Smooth muscle cell (in vitro differentiated cells): Measurements from ENCODE around the gene WDR19. TPM values are rescaled to one million over a fixed set of nuclear protein-coding genes. Genes with fewer than 3 reads are reported as not detected.

ENCODE experiments used
- DNase-seq: peaks from one replicate; lab custom pipeline; 2025; ENCODE audit not compliant: unreplicated experiment; lab: John Stamatoyannopoulos, UW
- H2AFZ ChIP-seq: fragments of 200-600 bp; sonication (generic); 2 replicates; pipeline ENCODE4 v1.6.0; 2016; ENCODE audit warnings: antibody characterized with exemption, low read depth, mild to moderate bottlenecking
- H3F3A ChIP-seq: fragments of 200-600 bp; sonication (generic); 2 replicates; pipeline ENCODE4 v1.6.0; 2017; ENCODE audit warnings: antibody characterized with exemption, low read depth
- H3K27ac ChIP-seq: fragments of 200-600 bp; sonication (generic); 2 replicates; pipeline ENCODE4 v1.5.1; 2016; ENCODE audit warnings: low read depth, mild to moderate bottlenecking
- H3K27me3 ChIP-seq: fragments of 200-600 bp; sonication (generic); 2 replicates; pipeline ENCODE4 v1.6.1; 2016; ENCODE audit warnings: low read depth, mild to moderate bottlenecking
- H3K36me3 ChIP-seq: fragments of 200-600 bp; sonication (generic); 2 replicates; pipeline ENCODE4 v1.5.1; 2016; ENCODE audit warnings: low read depth
- H3K4me1 ChIP-seq: fragments of 200-600 bp; sonication (generic); 2 replicates; pipeline ENCODE4 v1.5.1; 2016; ENCODE audit warnings: low read depth
- H3K4me2 ChIP-seq: fragments of 200-600 bp; sonication (generic); 2 replicates; pipeline ENCODE4 v1.6.0; 2016; ENCODE audit warnings: mild to moderate bottlenecking
- H3K4me3 ChIP-seq: fragments of 200-600 bp; sonication (generic); 2 replicates; pipeline ENCODE4 v1.5.1; 2016; ENCODE audit warnings: mild to moderate bottlenecking
- H3K79me2 ChIP-seq: fragments of 200-600 bp; sonication (generic); 2 replicates; pipeline ENCODE4 v1.6.0; 2016; ENCODE audit warnings: low read depth, mild to moderate bottlenecking
- H3K9ac ChIP-seq: fragments of 200-600 bp; sonication (generic); 2 replicates; pipeline ENCODE4 v1.6.0; 2016; ENCODE audit warnings: low read depth
- H3K9me3 ChIP-seq: fragments of 200-600 bp; sonication (generic); replicated peaks from 2 replicates; pipeline ENCODE4 v1.5.1; 2016; ENCODE audit warnings: low read depth
- H4K20me1 ChIP-seq: fragments of 200-600 bp; sonication (generic); 2 replicates; pipeline ENCODE4 v1.6.0; 2016; ENCODE audit warnings: low read depth
- WGBS: methylation state at CpG from one replicate; pipeline ENCODE4 v1.1.7; 2016; ENCODE audit warnings: low lambda C conversion rate; 5-methylcytosine and 5-hydroxymethylcytosine counted together
- polyA plus RNA-seq: library from polyadenylated mRNA; unstranded; fragments of >200 nt; fragmentation: Nextera tagmentation; extraction: Ambion mirVana; gene quantifications from 2 replicates; pipeline ENCODE4 v1.2.1, GENCODE V29; 2016
- total RNA-seq: library from RNA; depleted of rRNA; stranded (reverse); fragments of >200 nt; gene quantifications from 2 replicates; pipeline ENCODE4 v1.2.3, GENCODE V29; 2014
- TF ChIP-seq, protein P1 (sequence below): fragments of 200-600 bp; sonication (generic); IDR thresholded peaks from 2 replicates; pipeline ENCODE4 v1.5.1; 2017; ENCODE audit warnings: borderline replicate concordance, mild to moderate bottlenecking, antibody characterized with exemption; ENCODE audit not compliant: insufficient read depth, poor library complexity, severe bottlenecking

WDR19 gene
- total and polyA plus RNA-seq, 2 experiments from 2014 or later: 14.0 to 33.5 TPM

- DNase-seq: no peak
- Histone ChIP-seq H3K4me3 (no peak overlapping the region), H2AFZ (no peak overlapping the region), H3K27me3 (no peaks in the 10 kb centered on the region), H3K27ac (no peak overlapping the region), H3K9ac (no peak overlapping the region), H4K20me1 (no peaks in the 10 kb centered on the region), H3K79me2 (no peaks in the 10 kb centered on the region), H3K4me1 (no peaks in the 10 kb centered on the region), H3K36me3 (no peaks in the 10 kb centered on the region), H3K9me3 (no peaks in the 10 kb centered on the region), H3K4me2 (no peak overlapping the region), H3F3A (no peaks in the 10 kb centered on the region)
- TF ChIP-seq, protein P1, sequence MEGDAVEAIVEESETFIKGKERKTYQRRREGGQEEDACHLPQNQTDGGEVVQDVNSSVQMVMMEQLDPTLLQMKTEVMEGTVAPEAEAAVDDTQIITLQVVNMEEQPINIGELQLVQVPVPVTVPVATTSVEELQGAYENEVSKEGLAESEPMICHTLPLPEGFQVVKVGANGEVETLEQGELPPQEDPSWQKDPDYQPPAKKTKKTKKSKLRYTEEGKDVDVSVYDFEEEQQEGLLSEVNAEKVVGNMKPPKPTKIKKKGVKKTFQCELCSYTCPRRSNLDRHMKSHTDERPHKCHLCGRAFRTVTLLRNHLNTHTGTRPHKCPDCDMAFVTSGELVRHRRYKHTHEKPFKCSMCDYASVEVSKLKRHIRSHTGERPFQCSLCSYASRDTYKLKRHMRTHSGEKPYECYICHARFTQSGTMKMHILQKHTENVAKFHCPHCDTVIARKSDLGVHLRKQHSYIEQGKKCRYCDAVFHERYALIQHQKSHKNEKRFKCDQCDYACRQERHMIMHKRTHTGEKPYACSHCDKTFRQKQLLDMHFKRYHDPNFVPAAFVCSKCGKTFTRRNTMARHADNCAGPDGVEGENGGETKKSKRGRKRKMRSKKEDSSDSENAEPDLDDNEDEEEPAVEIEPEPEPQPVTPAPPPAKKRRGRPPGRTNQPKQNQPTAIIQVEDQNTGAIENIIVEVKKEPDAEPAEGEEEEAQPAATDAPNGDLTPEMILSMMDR: no peak
- 95% methylated on average over 4 of the region's 4 CpGs for WGBS
These were observed 46.0 kb downstream of the WDR19 start for GRCh38 chr4:39228377-39228776.

DNA sequence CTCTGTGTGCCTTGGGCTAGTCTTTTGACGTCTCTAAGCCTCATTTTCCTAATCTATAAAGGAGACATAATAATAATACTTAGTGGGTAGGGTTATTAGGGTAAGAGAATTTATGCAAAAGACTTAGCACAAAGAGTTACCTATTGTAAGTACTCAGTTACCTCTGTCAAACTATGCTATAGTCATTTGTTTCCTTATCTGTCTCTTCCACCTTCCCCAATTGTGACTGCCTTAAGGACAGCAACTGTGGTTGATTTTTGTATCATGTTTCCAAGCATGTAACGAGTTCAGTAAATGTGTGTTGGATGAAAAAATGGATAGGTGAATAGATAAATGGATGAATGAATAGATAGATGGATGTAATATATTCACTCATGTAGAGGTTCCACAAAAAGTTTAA lies 48.1 kb downstream of the WDR19 start:
- Histone ChIP-seq H3K4me2 (no peak overlapping the region), H3K36me3 (no peaks in the 10 kb centered on the region), H3K9me3 (no peaks in the 10 kb centered on the region), H3F3A (no peaks in the 10 kb centered on the region), H3K4me1 (no peaks in the 10 kb centered on the region), H4K20me1 (no peaks in the 10 kb centered on the region), H3K27me3 (no peaks in the 10 kb centered on the region), H3K27ac (no peak overlapping the region), H3K79me2 (no peaks in the 10 kb centered on the region), H3K9ac (no peak overlapping the region), H2AFZ (no peak overlapping the region), H3K4me3 (no peak overlapping the region)
- TF ChIP-seq, protein P1: no peak
- DNase-seq: no peak
- 93% methylated on average over 2 of the region's 2 CpGs for WGBS

GRCh38 chr4:39231660-39232059 lies 49.3 kb downstream of the WDR19 start:
- no peaks in the 10 kb centered on the region for H3K27me3 ChIP-seq
- no peaks in the 10 kb centered on the region for H3K36me3 ChIP-seq
- WGBS: 98% methylated on average over 3 of the region's 3 CpGs
- no peak overlapping the region for H3K4me3 ChIP-seq
- no peaks in the 10 kb centered on the region for H3F3A ChIP-seq
- no peak overlapping the region for H2AFZ ChIP-seq
- no peaks in the 10 kb centered on the region for H3K4me1 ChIP-seq
- DNase-seq: no peak
- no peaks in the 10 kb centered on the region for H4K20me1 ChIP-seq
- H3K9ac ChIP-seq: no peak overlapping the region
- H3K4me2 ChIP-seq: no peak overlapping the region
- no peak overlapping the region for H3K27ac ChIP-seq
- H3K79me2 ChIP-seq: no peaks in the 10 kb centered on the region
- TF ChIP-seq, protein P1: no peak
- no peaks in the 10 kb centered on the region for H3K9me3 ChIP-seq

DNA sequence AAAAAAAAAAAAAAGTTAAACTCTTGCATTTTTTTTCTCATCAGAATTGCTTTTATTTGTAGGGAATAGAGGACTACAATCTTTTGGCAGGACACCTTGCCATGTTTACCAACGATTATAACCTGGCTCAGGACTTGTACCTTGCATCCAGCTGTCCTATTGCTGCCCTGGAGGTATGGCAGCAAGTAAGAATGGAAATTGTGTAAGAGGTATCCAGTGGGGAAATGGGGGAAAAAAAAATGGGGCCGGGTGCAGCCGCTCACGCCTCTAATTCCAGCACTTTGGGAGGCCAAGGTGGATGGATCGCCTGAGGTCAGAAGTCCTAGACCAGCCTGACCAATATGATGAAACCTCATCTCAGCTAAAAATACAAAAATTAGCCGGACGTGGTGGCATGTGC lies 49.8 kb downstream of the WDR19 start:
- H3K4me3 ChIP-seq: no peak overlapping the region
- no peaks in the 10 kb centered on the region for H4K20me1 ChIP-seq
- WGBS: 88% methylated on average over 7 of the region's 7 CpGs
- H3F3A ChIP-seq: no peaks in the 10 kb centered on the region
- no peaks in the 10 kb centered on the region for H3K9me3 ChIP-seq
- H3K4me2 ChIP-seq: no peak overlapping the region
- H3K9ac ChIP-seq: no peak overlapping the region
- no peak for DNase-seq
- no peaks in the 10 kb centered on the region for H3K79me2 ChIP-seq
- peaks cover 3% of the 10 kb centered on the region for H3K4me1 ChIP-seq
- no peak overlapping the region for H3K27ac ChIP-seq
- TF ChIP-seq, protein P1: no peak
- H3K36me3 ChIP-seq: no peaks in the 10 kb centered on the region
- no peaks in the 10 kb centered on the region for H3K27me3 ChIP-seq
- no peak overlapping the region for H2AFZ ChIP-seq
